GDM1 (cell line): ENCODE data around the gene ADGRB2.

Source experiments
- DNase-seq: peaks from one replicate; lab custom pipeline; 2025; lab: John Stamatoyannopoulos, UW

The ADGRB2 gene

GRCh38 chr1:31781756-31782371 lies 17.7 kb upstream of the ADGRB2 start:
- no peak for DNase-seq

DNA sequence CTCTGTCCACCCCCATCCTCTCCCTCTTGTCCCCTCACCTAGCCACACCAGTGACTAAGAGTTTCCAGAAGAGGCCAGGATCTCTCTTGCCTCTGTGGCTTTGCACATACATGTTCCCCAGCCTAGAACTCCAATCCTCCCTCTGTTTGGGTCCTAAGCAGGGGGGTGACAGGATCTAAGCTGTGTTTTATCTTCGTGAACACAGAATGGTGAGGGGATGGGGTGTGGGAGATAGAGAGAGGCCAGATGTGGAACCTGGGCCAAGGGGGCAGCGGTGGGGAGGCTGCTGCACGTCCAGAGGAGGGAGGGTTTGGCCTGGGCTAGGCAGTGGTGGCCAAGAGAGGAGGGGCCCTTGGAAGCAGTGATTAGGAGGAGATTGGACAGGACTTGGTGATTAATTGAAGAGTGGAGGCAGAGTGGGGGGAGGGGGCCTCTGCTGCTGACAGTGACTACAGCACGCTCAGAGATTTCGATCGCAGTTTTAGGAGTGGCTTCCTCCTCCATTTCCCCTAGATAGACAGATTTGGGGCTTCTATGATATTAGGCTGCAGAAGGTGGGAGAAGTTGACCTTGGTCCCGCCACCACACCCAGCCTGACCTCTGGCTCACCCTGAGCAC lies 17.1 kb upstream of the ADGRB2 start:
- DNase-seq: no peak

DNA sequence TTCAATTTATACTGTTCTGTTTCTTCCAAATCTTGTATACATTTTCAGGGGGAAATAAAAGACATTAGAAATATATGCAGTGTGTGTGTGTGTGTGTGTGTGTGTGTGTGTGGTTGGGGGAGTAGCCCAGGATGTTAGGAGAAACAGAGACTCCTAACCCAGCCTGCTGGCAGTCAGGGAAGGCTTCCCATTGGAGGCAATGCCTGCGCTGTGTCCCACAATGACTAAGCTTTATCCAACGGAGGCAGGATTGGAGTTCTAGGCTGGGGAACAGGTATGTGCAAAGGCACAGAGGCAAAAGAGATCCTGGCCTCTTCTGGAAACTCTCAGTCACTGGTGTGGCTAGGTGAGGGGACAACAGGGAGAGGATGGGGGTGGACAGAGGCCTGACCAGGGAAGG lies 16.5 kb upstream of the ADGRB2 start:
- DNase-seq: no peak

DNA sequence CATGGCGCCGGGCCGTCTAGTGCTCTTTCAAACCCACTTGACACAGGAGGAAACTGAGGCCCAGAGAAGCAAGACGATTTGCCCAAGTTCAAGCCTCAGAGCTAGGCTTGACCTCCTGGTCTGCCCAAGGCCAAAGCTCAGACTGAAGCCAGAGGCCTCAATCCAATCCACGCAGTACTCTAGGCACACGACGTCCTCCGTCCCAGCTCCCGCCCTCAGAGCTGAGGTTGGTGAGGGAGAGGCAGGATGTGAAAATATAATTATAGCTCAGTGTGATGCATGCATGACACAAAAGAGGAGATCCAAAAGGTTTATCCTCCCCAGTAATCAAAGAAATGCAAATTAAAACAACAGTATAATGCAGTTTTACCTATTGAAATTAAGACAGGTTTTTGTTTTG lies 15.5 kb upstream of the ADGRB2 start:
- no peak for DNase-seq

GRCh38 chr1:31778763-31779488 lies 14.8 kb upstream of the ADGRB2 start:
- DNase-seq: no peak

DNA sequence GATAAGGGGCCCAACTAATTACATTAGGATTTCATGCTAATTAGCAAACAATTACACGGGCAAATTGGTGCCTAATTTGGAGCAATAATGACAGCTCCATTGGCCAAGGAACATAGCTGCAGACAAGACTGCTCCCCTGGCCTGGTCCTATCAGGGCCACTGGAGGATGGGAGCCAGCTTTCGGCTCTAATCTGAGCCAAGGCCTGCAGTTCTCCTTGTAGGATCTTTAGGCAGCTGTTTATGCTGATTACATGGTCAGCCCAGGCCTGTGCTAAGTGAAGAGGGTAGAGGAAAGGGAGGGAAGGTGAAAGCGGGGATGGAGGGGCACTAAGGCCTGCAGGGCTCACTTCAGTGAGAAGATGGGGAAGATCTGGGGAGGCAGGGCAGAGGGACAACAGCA lies 12.4 kb upstream of the ADGRB2 start:
- no peak for DNase-seq

- DNase-seq: no peak
These were observed 11.9 kb upstream of the ADGRB2 start for GRCh38 chr1:31776032-31776431.

GRCh38 chr1:31775210-31775999 lies 11.3 kb upstream of the ADGRB2 start:
- no peak for DNase-seq

- DNase-seq: no peak
These were observed 10.4 kb upstream of the ADGRB2 start for GRCh38 chr1:31774495-31774894.

DNA sequence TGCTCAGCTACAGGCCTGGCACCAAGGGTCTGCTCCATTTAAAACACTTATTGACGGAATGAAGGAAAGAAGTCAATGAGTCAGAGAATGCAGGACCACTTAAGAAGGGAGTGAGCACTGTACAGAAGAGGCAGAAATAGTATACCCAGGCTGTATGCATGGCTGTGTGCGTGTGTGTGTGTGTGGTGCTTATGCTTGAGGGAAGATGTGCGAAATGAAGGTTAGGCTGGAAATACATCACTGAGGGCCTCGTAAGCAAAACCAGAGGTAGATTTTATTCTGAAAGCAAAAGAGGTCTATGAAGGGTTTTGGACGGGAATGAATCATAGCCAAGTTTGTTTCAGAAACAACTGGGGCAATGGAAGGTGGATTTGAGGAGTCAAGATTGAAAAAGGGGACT lies 9.7 kb upstream of the ADGRB2 start:
- no peak for DNase-seq

- no peak for DNase-seq
These were observed 8.6 kb upstream of the ADGRB2 start for GRCh38 chr1:31772669-31773248.

GRCh38 chr1:31771891-31772668 lies 7.9 kb upstream of the ADGRB2 start:
- no peak for DNase-seq

DNA sequence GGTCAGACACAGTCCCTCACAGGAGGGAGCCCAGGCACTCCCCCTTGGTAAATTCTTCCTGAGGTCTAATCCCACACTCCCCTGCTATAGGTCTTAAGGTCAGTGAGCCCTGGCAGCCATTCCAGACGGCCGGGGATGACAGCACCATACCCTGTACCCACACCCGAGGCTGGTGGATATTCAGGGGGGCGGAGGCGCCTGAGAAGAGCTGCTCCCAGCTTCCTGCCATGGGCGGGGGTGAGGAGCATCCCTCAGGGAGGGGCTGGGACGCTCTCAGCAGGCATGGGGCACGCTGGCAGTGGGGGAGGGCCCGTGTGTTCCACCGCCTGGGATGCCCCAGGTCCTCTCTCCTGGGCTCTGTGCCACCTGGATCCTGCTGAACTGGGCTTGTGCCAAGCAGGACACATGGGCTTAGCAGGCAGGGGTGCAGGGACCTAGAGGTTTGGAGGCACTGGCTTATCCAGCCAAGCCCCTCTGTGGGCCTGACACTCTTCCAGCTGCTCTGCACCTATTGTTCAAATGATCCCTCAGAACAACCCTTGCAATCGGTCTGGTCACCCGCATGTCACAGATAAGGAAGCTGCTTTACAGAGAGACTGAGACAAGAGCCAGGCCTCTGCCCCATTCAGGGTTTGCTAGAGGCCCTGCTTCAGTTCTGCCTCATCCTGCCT lies 5.7 kb upstream of the ADGRB2 start:
- DNase-seq: no peak

DNA sequence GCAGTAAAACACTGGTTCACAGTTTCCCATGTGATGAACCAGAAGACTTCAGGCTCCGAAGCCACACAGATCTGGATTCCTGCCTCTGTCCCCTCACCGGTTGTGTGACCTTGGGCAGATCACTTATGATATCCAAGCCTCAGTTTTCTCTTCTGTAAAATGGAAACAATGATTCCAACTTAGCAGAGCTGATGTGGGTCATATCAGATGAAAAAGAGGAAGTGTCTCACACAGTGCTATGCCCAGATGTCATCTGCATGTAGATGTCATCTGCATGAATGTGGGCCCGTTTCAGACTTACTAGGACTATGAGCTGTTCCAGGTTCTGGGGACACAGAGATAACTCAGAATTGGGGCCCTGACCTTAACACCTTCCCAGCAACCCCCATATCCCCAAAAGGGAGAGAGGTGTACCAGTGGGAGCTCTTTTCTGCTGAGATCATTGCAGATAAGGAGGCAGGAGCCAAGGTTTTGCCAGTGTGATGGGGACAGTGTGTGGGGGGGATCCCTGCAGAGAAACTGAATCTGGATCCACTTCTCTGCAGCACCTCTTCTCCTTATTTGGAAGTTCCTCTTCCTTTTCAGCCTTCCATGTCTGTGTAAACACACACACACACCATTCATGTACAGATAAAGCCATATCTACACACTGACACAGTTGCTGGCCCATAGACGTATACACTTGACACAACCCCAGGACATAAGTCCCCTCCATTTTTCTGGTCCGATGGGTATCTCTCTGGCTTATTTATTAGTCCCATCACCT lies 5.0 kb upstream of the ADGRB2 start:
- DNase-seq: no peak

DNA sequence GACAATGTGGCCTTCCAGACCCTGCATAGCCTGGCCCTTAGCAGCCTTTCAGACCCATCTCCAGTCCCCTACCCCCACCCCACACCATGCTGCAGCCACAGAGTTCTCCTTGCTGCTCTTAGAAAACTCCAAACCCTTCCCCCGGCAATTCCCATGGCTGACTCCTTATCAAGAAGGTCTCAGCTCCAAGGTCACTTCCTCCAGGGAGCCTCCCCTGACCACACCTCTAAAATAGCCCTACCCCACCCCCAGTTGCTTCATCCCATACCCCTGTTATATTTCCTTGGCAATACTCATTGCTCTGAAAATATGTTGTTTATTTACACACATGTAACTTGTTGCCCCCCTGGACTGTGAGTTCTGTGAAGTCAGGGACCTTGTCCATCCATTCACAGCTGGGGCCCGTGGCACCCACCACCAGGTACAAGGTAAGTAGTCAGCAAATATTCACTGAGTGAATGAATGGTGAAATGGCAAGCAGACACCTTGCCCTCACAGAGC lies 4.3 kb upstream of the ADGRB2 start:
- DNase-seq: no peak

DNA sequence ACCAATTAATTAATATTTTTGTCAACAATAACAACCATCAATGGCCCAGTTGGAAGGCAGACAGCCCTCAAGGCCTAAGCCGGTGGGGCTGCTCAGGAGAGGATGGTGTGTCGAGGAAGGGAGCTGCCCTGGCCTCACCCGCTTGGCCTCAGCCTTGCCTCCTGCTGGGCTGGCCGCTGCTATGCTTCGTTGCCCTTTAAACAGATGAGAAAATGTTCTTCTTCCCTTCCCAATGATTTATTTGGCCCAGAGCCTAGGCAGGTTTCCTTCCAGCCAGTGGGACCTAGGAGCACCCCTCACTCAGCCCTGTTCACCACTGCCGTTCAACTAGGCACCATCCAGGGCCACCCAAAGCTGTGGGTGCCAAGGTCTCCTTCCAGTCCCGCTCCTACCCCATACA lies 3.1 kb upstream of the ADGRB2 start:
- DNase-seq: no peak

DNA sequence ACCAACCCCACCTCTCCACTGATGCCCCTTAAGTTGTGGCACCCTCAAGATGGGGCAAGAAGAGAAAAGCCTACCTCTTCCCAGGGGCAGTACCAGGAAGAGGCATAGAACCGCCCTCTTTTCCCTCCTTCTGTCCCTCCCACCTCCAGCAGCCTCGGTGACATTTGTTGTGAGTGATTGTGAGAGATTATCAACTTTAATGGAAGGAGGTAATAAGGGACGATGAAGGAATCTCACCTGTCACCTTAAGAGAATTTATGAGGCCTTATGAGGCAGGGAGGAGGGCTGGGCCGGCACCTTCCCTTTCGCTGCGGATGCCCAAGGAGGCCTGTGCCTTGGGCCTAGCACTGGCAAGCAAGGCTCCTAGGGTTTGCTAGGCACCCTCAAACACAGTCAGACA lies 1.4 kb upstream of the ADGRB2 start:
- no peak for DNase-seq

- DNase-seq: peak; percentile 20
These were observed 914 bp upstream of the ADGRB2 start for GRCh38 chr1:31765041-31765467.

DNA sequence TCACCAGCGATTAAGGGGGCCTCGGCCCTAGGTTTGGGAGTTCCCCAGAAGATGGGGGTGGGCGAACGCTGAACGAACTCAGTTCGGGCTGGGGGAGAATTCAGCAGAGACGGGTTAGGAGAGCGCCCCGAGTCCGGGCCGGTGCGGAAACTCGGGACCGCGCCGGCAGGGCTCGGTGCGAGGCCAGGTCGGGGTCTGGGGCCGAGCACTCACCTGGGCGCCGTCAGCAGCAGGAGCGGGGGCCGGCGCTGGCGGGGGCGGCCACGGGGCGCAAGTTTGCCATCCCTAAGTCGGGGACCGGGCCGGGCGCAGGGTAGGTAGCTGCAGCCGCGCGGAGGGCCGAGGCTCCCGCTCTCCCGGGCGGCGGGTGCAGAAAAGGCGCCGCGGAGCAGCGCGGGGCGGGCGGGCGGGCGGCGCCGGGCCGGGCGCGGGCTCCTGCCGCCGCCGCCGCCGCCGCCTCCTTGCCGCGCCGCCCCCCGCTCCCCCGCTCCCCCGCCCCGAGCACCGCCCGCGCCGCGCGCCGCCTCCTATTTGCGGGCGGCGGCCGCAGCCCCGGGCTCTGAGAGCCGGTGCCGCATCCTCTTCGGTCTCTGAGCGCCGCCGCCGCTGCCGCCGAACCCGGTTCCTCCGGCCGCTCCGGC lies 349 bp downstream of the ADGRB2 start:
- no peak for DNase-seq
